Suprapubic skin (tissue), 3 donors: Measurements from ENCODE around the gene ESPN.

Experiments used
- CTCF ChIP-seq, 2 donors: fragments of 200-600 bp in 1 of 2; fragments of 450-650 bp in 1 of 2; sonication (generic) in 1 of 2; IDR thresholded peaks; one replicate each; pipeline ENCODE4 v1.5.1; 2016 to 2019; ENCODE audit warnings: antibody characterized with exemption in 2 of 2, mild to moderate bottlenecking in 1 of 2, moderate library complexity in 1 of 2
- EP300 ChIP-seq: sonication (generic); formaldehyde crosslinking; IDR thresholded peaks from one replicate; pipeline ENCODE4 v1.6.1; 2017; ENCODE audit warnings: antibody characterized with exemption
- POLR2A ChIP-seq, 2 donors: fragments of 450-650 bp; IDR thresholded peaks; one replicate each; pipeline ENCODE4 v1.6.1; 2017; ENCODE audit warnings: antibody characterized with exemption in 2 of 2, mild to moderate bottlenecking in 2 of 2, moderate library complexity in 2 of 2

DNA sequence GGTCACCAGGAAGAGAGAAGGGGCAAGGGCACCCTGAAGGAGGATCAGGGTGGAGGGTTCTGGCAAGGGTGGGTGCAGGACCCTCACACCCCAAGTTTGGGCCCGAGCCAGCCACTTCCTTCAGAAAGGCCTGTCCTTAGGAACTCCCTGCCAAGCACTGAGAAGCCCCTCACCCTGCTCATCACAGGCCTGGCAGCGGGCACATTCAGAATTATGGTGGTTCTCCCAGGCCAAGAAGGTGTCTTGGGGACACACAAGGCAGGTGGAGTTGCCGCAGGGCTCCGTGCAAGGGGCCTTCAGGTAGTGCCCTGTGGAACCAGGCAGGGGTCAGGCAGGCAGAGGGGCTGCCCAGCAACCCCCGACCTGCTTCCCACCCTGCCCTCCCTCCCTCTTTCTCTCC, 40.3 kb downstream of the ESPN start:
- no peak for TF ChIP-seq CTCF (IDR thresholded peaks at IDR 0.05)
- TF ChIP-seq EP300 = no peak
- no peak for TF ChIP-seq POLR2A (IDR thresholded peaks at IDR 0.05)
